Type B pancreatic cell (in vitro differentiated cells): ENCODE data around the gene ADISSP. TPM values are rescaled to one million over a fixed set of nuclear protein-coding genes. Genes with fewer than 3 reads are reported as not detected.

ENCODE experiments used
- DNase-seq: peaks from one replicate; pipeline ENCODE4 v3.0.0; 2021; ENCODE audit warnings: mixed read lengths; ENCODE audit not compliant: unreplicated experiment; ENCODE audit errors: extremely low spot score
- H3K27ac Mint-ChIP-seq: 2 replicates; pipeline ENCODE4 v1.8.0; 2021; ENCODE audit warnings: mild to moderate bottlenecking, mixed read lengths
- H3K27me3 Mint-ChIP-seq: 2 replicates; pipeline ENCODE4 v1.8.0; 2021; ENCODE audit warnings: mixed read lengths
- H3K36me3 Mint-ChIP-seq: 2 replicates; pipeline ENCODE4 v1.8.0; 2021; ENCODE audit warnings: mixed read lengths
- H3K4me1 Mint-ChIP-seq: one replicate; pipeline ENCODE4 v1.8.0; 2021; ENCODE audit warnings: mixed read lengths; ENCODE audit not compliant: unreplicated experiment
- H3K4me3 Mint-ChIP-seq: 2 replicates; pipeline ENCODE4 v1.8.0; 2021; ENCODE audit warnings: mild to moderate bottlenecking, mixed read lengths
- H3K9me3 Mint-ChIP-seq: 2 replicates; pipeline ENCODE4 v1.8.0; 2021; ENCODE audit warnings: mixed read lengths
- CTCF ChIP-seq: fragments of 200-600 bp; sonication (generic); conservative IDR thresholded peaks from 2 replicates; pipeline ENCODE4 v1.5.0; 2021; ENCODE audit warnings: antibody characterized with exemption, mild to moderate bottlenecking
- long read RNA-seq: library from polyadenylated mRNA; unstranded; transcript quantifications from one replicate; pipeline ENCODE4 v2.0.0, GENCODE V29; 2020
- total RNA-seq: library from RNA; stranded (reverse); gene quantifications from 2 replicates; pipeline ENCODE4 v1.2.1, GENCODE V29; 2021; ENCODE audit warnings: low replicate concordance

The ADISSP gene
- 21.7 and 49.4 TPM in 2 replicates for total RNA-seq
- long read RNA-seq, partial matches to known transcripts, result 0 of 2 reads
- long read RNA-seq, other reads (novel, unspliced or antisense), result 0 of 2 reads

- Mint-ChIP-seq H3K9me3 (no peaks in the 10 kb centered on the region), H3K27me3 (peaks cover 4% of the 10 kb centered on the region), H3K4me3 (peak within 1 kb of the TSS; percentile 86), H3K36me3 (no peaks in the 10 kb centered on the region), H3K4me1 (peaks cover 23% of the 10 kb centered on the region), H3K27ac (peak within 1 kb of the TSS; percentile 91)
- TF ChIP-seq CTCF, result no peak
- DNase-seq, result peak; percentile 99
These were observed at the start of gene ADISSP for GRCh38 chr20:3767427-3768341. ADISSP (minus strand) TSS chr20:3767753; CDS start chr20:3760100, 7,653 bp downstream.

GRCh38 chr20:3815703-3816315, 48.3 kb upstream of the ADISSP start:
- Mint-ChIP-seq H3K4me1 (peaks cover 27% of the 10 kb centered on the region), H3K36me3 (no peaks in the 10 kb centered on the region), H3K27ac (no peak overlapping the region), H3K27me3 (peaks cover 6% of the 10 kb centered on the region), H3K9me3 (no peaks in the 10 kb centered on the region), H3K4me3 (no peak overlapping the region)
- TF ChIP-seq CTCF, result no peak
- DNase-seq, result no peak

GRCh38 chr20:3814928-3815495, 47.5 kb upstream of the ADISSP start:
- Mint-ChIP-seq H3K9me3 (no peaks in the 10 kb centered on the region), H3K27ac (no peak overlapping the region), H3K4me3 (no peak overlapping the region), H3K4me1 (peaks cover 25% of the 10 kb centered on the region), H3K27me3 (peaks cover 6% of the 10 kb centered on the region), H3K36me3 (no peaks in the 10 kb centered on the region)
- no peak for TF ChIP-seq CTCF
- DNase-seq, result no peak

- Mint-ChIP-seq H3K27ac (no peak overlapping the region), H3K9me3 (no peaks in the 10 kb centered on the region), H3K4me1 (peaks cover 21% of the 10 kb centered on the region), H3K4me3 (no peak overlapping the region), H3K36me3 (no peaks in the 10 kb centered on the region), H3K27me3 (peaks cover 6% of the 10 kb centered on the region)
- TF ChIP-seq CTCF, result no peak
- DNase-seq, result no peak
These were observed 46.5 kb upstream of the ADISSP start for GRCh38 chr20:3813848-3814581.
